GM04503 (cell line): ENCODE results near the gene PAK1.

ENCODE experiments used
- DNase-seq: peaks from one replicate; pipeline ENCODE4 v3.0.0-alpha.2; 2012; ENCODE audit warnings: low read depth

PAK1 gene

DNA sequence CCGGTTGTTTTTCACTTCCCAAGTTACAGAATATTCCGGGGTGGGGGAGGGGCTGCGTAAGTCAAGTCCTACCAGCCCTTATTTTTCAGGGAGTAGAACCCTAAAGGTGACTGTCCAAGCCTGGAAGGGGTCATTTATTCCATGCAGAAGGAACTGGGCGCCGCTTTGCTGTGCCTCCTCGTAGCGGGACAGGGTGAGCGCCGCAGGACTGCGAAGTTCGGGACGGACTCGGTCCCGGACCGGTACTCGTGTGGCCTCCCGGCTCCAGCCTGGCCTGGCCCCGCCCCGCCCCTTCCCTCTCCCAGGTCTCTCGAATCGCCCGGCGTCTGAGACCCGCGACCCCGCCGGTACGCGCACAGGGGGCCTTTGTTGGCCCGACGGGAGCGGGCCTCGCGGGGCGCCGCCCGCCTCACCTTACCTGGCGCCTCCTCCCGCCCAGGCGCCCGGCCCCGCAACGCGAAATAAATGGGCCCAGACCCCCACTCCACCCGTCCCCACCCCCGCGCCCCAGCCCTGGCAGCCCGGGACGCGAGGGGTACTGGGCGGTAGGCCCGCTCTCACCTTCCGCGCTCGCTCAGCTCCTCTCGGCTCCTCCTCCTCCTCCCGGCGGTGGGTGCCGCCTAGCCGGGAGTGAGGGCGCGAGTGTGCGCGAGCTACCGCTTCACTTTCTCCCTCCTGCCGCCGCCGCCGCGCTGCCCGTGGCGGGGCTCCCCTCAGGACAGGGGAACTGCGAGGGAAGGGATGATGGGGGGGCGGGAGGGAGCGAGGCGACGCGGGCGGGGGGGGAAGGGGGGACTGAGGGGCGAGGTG, 698 bp downstream of the PAK1 start:
- no peak for DNase-seq

DNA sequence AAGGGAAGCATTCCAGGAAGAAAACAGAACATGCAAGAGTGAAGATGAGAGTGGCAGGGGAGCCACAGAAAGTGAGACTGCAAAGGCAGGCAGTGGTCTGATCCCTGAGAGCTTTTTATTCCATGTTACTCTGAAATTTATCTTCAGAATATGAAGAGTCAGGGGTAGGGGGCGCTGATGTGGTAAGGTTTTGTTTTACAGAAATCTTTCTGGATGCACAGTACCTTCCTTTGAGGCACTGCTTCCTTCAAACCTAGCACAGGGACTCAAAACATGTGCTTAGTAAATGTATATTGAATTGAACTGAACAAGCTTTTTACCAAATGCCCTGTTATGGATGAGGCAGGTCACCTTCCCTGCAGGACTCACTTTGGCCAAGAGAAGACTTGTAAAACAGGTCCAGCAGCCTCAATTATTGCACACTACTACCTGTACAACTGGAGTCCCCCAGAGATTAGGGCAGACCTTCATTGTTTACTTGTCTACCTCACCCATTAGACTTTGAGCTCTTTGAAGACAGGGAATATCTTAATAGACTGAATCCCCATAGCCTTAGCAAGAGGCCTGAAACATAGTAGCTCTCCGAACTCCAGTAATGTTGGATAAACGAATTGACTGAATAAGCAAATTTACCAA, 2.2 kb downstream of the PAK1 start:
- no peak for DNase-seq

DNA sequence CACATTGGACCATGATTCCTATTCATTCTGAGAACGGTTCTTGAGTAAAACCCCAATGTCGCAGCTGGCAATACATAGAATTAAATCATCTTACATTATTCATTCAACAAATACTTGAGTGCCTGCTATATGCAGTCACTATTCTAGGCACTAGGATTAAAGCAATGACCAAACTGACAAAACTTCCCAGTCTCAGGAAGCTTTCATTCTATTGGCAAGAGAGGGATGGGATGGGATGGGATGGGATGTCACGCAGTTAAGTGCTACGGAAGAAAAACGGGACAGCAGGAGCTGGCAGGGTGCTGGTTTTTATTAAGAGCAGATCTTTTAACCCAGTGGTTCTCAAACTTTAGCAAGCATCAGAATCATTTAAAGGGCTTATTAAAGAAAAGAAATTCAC, 2.9 kb downstream of the PAK1 start:
- no peak for DNase-seq

DNA sequence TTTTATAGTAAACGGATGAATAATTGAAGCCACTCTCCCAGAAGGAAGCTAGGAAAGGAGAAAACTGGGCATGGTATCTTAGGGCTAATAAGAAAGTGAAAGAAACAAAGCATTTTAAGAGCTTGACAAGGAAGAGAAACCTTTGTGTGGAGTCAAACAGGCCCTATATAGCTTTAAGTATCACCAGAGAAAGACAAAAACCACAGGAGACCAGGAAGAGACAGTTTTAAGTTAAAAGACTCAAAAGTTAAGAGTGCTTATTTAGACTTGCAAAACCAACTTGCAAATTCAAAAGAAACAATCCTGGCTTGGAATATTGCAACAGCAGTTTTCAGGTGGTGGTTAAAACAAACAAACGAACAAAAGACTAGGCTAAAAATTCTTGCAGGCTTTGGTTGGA, 3.4 kb downstream of the PAK1 start:
- no peak for DNase-seq

DNA sequence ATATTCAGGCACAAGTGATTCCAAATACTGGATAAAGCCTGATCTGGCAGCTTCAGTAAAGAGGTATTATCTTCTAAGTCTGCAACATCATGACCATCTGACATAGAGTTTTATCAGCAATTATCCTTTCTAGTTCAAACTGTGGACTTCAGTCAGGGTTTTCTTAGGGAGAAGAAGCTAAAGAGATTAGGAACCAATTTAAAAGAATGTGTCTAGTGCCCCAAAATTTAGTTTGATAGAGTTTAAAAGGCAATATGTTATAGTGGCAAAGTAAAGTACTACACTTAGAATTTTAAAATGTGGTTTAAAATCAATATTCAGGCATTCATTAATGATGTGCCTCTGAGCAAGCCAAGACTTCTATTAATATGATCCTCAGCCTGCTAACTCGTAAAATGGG, 5.4 kb downstream of the PAK1 start:
- DNase-seq = no peak

DNA sequence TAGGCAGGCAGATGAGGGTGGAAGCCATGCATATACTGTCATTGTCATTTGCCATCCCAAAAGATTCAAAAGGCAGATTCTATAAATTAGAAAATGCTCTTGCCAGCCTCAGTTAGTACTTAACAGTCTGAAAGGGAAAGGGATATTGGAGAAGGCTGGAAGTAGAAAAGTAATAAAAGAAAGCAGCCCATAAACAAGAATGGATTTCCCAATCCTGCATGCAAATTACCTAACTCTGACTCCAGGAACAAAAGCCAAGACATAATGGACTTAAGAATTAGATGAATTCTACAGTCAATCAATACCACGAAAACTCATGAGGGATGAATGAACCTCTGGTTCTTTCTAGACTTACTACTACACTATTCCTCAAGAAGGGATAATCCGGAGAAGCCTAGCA, 5.9 kb downstream of the PAK1 start:
- DNase-seq = no peak

DNA sequence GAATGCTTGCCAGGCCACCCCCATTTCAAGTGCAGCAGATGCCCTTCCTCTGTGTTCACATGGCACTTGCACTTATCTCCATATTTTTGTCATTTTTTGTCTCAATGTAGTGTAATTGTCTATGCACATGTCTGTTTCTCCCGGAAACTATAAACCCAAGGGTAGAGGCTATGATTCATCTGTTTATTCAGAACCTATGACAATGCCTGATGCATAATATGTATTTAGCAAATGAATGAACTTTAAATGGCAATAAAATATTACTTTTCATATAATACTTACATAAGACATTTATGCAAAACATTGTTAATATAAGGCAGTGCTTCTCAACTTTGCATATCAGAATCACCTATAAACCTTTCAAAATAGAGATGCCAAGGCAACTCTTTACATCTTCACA, 6.7 kb downstream of the PAK1 start:
- DNase-seq = no peak

DNA sequence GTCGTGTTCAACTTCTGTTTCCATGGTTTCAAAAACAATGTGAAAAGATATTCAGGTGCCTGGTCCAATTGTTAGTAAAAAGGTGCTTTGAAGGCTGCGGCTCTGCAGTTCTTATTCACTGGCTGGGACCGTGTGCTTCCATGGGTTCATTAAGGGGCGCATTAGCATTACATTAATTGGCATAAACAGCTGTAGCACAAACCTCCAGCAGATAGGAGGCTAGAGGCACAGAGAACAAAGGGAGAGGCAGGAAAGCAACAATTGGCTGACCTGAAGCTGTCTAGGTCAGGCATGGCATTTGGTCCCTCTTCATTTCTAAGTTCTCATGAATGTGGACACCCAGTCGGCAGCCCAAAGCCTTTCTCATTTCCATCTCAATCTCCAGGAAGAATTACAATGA, 16.6 kb downstream of the PAK1 start:
- DNase-seq = no peak

DNA sequence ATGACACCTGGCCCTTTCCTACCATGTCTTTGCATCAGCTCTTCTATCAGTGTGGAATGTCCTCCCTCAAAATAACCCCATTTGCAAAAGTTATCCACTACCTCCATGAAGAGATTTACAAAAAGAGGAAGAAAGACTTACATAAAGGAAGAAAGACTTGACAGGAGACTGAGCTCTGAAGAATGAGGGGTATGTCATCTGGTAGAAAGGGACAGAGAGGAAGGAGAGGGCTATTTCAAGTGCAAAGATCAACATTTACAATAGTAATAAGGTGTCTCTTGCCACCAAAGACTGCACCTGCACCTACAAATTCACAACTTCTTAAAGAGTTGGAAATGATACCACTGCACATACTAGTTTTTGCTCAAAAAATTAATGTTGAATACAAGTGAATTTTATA, 18.2 kb downstream of the PAK1 start:
- no peak for DNase-seq

DNA sequence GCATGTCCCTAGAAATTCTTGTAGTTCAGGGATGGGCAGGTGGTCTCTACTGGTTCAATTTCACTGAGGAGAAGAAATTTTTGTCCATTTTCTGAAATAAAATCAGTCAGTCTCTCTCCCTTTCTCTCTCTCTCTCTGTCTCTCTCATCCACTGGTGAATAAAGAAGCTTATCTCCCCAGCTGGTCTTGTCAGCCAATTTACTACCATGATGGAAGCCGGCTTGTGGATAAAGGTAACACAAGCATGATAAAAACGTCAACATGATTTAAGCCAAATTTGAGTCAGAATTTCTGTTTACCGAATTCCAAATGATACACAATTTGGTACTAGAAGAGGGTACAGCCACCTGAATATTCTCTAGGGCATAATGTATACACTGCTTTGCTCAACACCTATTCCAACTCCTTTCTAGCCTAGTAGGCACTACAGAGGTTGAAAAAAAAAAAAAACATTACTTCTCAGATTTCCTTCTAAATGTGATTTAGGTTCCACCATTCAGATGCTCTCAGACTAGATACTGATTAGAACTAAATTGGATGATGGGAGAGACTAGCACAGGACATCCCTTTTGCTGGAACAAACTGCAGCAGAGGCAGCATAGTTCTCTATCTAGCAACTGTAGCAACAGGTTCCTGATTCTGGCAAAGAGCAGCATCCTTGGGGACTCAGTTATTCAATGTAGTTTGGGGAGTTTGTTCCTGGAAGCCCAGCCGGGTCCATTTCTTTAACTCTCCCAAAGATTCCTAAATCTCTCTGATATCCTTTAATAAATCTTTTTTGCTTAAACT, 18.8 kb downstream of the PAK1 start:
- no peak for DNase-seq

DNA sequence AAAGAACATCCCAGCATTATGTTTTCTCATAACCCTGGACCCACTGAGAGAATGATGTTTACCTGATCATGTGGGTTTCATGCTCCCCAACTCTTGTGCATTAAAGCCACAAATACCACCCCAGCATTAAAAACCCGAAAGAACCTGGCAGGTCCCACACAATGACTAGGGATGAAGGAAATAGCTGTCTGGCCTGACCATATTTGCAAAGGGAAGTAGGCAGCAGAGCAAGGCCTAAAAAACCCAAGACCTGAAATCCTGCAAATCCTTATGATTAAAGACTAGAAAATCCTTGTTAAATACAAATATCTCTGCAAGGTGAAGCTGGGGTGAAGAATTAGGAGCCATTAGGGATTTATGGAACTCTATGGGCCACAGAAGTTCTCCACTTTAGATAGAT, 23.7 kb downstream of the PAK1 start:
- no peak for DNase-seq

DNA sequence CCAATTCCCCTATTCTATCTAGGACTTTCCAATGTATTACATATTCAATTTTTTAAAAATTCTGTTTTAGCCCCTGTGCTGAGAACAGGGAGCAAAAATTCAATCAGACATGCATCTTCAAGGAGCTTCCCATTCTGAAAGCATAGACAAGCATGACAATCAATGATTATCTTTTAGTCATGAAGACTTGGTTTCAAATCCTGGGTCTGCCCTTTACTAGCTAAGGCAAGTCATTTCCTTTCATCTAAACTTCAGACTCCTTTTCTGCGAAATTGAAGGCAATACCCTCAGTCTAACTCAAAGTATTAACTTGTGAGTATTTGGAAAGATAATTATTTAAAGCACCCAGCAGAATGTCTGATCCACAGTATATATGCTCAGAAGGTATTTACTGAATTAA, 24.1 kb downstream of the PAK1 start:
- no peak for DNase-seq

DNA sequence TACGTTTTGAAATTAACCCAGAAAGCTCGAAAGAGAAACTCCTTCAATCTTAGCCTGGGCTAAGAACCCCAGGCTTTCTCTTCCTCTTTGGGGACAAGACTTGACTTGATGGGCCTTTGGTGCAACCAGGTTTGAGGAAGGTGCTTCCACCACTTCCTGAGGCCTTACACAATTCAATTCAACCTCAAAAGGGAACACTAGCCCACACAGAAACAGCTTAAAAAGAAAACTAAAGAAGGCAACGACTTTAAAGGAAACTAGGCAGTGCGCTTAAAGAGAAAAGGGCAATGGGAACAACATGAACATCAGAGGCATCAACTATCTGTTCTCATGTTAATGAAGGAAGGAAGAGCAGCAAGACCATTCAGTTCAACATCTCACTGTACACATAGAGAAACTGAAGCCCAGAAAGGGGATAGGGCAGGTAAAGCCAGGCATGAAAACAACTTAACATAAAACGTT, 24.8 kb downstream of the PAK1 start:
- no peak for DNase-seq

DNA sequence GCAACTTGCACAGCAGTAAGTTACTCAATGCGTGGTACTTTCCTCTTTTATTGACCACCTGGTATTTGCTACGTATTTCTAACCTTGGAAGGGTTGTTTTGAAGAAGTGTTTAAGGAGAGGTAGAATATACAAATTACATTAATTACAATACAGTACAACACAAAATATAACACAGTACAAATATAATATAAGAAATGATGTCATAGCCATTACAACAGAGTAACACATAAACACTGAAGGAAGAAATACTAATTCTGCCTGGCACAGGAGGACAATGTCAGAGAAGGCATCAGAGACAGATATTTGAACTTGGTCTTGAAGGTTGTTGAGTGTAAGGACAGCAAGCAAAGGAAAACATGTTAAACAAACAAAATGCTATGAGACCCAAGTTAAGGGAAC, 25.6 kb downstream of the PAK1 start:
- DNase-seq = no peak

DNA sequence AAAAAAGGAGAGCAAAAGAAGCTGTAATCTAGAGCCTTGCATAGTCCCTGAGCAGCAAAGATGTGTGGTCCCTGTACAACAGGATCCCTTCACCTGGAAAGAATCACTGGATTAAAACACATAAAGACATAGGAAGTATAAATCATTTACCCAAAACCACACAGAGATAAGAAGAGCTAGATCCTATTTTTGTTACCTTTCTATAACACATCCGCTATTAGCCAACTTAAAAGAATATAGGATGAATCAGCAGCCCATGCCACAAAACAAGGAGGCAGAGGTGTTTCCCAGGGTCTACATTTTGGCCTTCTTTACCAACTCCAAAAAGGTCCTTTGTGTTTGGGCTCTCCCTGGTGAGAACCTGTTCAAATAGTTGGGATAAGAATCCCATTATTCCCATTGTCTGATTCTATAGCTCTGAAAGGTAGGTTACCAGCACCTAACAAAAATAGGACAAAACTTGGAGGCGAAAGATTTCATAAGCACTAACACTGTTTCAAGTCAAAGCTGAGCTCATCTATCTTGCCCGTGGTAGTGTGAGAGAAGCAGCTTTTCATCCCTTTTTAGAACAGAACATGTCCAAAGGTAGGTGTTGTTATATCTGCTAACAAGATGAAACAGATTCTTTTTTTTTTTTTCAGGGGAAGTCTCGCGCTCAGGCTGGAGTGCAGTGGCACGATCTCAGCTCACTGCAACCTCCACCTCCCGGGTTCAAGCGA, 26.8 kb downstream of the PAK1 start:
- no peak for DNase-seq

DNA sequence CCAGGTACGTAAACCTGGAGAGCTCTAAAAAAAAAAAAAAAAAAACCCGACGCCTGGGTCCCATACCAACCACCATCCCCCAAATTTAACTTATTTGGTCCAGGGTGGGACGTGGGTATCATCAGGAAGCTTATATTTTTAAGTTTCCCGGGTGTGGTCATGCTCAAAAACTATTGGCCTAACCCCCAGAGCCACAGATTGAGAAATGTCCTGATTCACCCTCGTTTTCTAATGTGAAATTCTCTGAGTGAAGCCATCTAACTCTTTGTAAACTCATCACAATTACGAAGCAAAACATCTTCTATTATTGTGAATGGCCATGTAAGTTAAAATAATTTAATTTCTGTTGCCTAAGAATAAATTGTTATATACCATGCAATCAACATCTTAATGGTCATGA, 29.6 kb downstream of the PAK1 start:
- no peak for DNase-seq

DNA sequence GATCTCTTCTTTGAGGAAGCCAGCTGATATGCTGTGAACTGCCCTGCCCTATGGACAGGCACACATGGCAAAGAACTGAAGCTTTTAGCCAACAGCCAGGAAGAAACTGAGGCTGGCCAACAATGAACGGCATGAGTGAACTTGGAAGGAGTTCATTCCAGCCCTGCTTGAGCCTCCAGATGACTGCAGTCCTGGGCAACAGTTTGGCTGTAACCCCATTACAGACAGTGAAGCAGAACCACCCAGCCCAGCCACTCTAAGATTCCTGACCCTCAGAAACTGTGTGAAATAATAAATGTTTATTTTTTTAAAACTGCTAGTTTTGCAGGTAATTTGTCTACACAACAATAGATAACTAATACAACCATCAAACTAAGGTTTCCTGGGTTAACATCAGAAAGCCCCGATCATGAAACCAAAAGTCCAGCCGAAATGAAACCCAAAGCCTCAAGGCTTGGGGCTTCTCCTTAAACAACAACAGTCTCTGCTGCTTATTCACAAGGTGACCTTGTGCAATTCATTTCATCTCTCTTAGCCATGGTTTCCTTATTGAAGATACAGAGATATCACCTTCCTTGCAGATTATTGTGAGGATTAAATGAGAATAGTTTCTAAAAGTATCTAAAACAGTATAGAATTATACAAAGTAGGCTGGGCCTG, 31.4 kb downstream of the PAK1 start:
- DNase-seq = no peak

DNA sequence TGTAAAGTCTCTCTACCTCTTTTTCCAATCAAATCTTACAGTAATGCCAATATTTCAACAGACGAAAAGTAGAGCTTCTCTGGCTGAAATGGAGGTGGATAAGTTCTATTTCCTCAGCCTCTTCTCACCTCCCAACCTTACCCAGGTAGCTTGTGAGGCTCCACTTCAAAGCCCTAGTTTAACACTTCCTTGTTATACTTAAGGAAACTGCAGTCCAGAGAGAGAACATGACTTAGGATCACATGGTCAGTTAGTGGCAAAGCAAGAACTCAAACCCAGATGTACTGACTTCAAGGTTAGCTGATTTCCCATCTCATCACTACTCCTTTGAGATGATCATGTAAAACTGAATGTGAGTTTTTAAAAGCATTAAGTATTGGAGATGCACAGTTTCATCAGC, 32.5 kb downstream of the PAK1 start:
- no peak for DNase-seq

DNA sequence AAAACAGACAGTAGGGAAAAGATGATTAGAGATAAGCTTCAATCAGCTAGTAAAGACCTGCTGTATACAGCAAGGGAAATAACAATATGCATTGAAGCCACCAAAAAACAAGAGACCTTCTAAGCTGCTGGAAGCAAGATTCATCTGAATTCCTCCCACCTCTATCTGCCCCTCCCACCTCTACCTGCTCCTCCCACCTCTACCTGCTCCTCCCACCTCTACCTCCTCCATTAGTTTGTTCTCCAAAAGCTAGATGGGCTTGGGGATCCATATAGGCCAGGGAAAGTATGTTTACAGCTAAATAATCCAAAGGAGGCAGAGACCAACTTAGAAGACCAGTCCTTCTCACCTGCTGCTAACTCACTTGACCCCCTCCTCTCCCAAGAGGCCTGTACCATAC, 33.2 kb downstream of the PAK1 start:
- no peak for DNase-seq

DNA sequence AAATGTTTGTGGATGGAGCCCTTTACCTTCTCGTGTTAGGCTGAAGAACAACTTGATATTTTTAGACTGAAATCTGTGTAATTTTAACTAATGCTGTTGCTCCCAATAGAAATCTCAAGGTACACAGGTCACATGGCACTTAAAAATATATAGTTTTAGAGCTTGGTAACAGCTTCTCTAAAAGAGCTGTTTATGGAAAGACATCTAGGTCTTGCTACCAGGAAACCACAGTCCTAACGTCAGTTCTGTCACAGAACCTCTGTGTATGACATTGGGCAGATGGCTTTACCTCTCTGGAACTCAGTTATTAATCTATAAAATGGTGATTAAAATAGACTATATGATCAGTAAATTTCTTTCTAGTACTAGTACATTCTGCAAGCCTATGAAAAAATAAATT, 35.4 kb downstream of the PAK1 start:
- no peak for DNase-seq

DNA sequence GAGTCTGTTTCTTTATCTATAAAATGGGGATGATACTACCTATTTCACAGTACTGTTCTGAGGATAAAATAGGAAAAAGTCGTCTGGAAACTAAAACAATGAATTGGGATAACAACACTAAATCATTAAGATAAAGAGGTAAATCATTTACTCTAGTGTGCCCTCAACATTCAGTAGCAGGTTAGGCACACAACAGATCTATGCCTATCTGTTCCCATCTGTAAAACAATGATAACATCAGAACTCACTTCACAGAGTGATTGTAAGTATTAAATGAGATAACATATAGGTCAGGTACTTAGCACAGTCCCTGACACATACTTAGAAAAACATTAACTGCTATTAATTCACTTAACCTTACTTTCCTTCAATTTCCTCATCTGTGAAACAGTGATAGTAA, 36.9 kb downstream of the PAK1 start:
- no peak for DNase-seq

DNA sequence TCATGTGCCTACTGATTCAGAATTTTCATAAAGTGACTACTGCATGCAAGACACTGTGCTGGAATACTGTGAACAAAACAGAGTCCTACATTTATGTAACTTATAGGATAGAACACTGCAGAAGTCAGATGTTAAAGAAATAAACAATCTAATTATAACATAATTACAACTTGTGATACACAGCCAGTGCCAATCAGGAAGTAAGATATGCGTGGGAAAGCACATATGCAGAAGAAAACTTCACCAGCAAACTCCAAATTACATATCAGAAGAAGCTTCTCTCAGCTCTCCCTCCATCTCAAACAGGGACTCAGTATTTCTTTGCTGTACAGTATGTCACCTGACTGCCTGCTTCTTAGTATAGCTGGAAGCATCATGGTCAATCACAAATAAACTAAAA, 37.4 kb downstream of the PAK1 start:
- DNase-seq = no peak
